ENCODE measurements around the gene TRMT10A. TPM values are rescaled to one million over a fixed set of nuclear protein-coding genes. Genes with fewer than 3 reads are reported as not detected.

TRMT10A gene, protein sequence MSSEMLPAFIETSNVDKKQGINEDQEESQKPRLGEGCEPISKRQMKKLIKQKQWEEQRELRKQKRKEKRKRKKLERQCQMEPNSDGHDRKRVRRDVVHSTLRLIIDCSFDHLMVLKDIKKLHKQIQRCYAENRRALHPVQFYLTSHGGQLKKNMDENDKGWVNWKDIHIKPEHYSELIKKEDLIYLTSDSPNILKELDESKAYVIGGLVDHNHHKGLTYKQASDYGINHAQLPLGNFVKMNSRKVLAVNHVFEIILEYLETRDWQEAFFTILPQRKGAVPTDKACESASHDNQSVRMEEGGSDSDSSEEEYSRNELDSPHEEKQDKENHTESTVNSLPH
- total RNA-seq: 11.3 TPM
- polyA plus RNA-seq: 4.1 TPM

DNA sequence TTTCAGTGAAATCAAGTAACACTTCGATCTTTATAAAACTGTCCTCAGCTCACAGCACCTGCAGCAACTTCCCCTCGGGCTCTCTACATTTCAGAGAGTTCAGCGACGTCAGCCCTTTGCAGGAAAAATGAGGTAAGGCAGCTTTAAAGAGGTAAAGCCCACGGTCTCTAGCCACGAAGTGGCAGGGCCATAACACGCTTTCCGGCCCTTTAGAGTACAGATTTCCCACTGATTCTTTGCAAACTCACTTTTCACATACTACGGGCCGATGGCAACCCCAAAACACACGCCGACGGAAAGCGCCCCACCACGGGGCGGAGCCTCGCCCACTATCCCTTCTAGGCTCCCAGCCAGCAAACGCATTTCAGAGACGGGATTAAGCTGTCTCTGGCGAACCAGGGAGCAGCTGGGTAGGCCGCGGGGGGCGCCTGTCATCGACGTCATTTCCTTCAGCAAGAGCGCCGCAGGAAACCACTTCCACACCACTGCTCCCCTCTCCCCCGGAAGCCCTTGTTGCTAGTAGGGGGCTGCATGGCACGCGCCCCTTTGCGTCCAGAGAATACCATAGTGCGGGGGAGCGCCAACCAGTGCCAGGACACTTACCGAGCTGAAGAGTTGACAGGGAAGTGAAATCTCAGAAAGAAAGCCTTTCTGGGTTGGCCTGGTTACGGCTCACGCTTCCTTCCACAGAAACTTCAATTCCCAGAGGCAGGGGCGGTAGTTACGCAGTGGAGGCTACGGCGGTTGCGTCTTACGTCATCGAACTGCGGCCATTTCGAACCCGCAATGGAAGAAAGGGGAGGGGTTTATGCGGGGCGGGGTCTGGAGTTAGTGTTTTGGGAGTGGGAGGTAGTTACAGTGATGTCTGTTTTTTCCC, at the start of gene TRMT10A:
TSS of gene TRMT10A (minus strand) at position 730 of the 877 bp plus-strand sequence. CDS start 4,701 bp downstream, outside the sequence.
- Histone ChIP-seq H3K4me3 (ENCODE audit: low read depth, low read length) (peak within 1 kb of the TSS; percentile 54), H3K4me1 (ENCODE audit: insufficient read depth) (no peaks in the 10 kb centered on the region), H3K36me3 (ENCODE audit: insufficient read depth) (no peaks in the 10 kb centered on the region), H3K27ac (ENCODE audit: low read depth) (peak within 1 kb of the TSS; percentile 98)
- under 1% methylated on average over 48 of the region's 48 CpGs for WGBS
- DNase-seq (ENCODE audit: extremely low spot score): peak; percentile 97

DNA sequence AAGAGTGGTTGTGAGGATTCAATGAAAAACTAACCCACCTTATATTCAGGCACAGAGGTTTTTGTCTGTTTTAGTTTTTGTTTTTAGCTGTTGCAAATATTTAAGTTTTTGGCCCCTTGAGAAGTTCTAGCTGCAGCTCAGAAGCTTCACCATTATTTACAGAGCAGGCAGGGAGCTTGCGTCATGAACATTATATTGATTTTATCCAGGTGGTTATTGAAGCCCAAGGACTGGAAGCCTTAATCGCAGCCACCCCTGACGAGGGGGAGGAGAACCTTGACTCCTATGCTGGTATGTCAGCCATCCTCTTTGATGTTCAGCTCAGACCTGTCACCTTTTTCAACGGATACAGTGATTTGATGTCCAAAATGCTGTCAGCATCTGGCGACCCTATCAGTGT, 48.9 kb upstream of the TRMT10A start:
- DNase-seq (ENCODE audit: extremely low spot score): no peak
- H3K4me1 ChIP-seq (ENCODE audit: insufficient read depth): no peaks in the 10 kb centered on the region
- no peak overlapping the region for H3K27ac ChIP-seq (ENCODE audit: low read depth)
- no peak overlapping the region for H3K4me3 ChIP-seq (ENCODE audit: low read depth, low read length)
- no peaks in the 10 kb centered on the region for H3K36me3 ChIP-seq (ENCODE audit: insufficient read depth)
- 78% methylated on average over 5 of the region's 5 CpGs for WGBS

DNA sequence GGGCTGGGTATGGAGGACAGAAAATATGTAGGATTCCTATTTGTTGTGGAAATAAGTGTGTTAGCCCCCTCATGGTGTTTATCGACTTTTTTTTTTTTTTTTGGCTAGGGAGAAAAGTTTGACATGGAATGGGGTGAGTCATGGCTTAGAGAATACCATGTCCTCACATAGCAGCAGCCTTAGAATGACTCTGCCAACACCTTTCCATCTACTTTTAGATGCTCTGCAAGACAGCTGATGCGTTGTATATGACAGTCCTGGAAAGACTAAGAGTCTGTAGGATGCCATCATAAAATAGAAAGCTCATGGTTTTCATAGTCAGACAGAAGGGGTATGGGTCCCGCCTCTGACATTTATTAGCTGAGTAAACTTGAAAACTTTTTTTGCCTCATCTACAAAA, 48.4 kb upstream of the TRMT10A start:
- DNase-seq (ENCODE audit: extremely low spot score): no peak
- Histone ChIP-seq H3K4me1 (ENCODE audit: insufficient read depth) (no peaks in the 10 kb centered on the region), H3K4me3 (ENCODE audit: low read depth, low read length) (no peak overlapping the region), H3K36me3 (ENCODE audit: insufficient read depth) (no peaks in the 10 kb centered on the region), H3K27ac (ENCODE audit: low read depth) (no peak overlapping the region)
- WGBS: 83% methylated on average over 3 of the region's 3 CpGs

DNA sequence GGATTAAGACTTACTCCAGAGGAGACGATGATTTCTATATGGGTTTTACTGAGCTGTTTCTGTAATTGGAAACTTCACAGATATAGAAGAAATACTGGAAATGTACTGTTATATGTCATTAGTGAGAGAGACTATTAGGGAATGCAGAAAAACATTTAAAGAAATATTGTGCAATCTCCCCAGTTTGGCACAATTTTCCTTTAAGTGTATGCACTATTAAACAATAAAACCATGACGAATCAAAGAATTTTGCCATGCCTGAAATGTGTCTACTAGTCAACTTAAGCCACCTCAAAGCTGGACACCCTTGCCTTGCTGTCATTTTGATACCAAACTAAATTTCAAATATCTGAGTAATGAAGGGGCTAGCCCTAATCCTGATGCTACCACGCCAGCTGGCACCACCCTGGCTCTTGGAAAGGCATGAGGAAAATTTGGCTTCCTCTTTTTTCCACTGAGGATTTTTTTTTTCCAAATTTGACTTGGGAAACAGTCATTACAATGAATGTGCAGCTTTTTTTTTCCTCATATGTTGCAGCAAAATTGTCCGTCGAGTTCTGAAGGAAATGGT, 46.9 kb upstream of the TRMT10A start:
- no peak overlapping the region for H3K27ac ChIP-seq (ENCODE audit: low read depth)
- no peak for DNase-seq (ENCODE audit: extremely low spot score)
- no peak overlapping the region for H3K4me3 ChIP-seq (ENCODE audit: low read depth, low read length)
- whole genome bisulfite sequencing: 77% methylated on average over 5 of the region's 5 CpGs
- no peaks in the 10 kb centered on the region for H3K4me1 ChIP-seq (ENCODE audit: insufficient read depth)
- H3K36me3 ChIP-seq (ENCODE audit: insufficient read depth): no peaks in the 10 kb centered on the region

DNA sequence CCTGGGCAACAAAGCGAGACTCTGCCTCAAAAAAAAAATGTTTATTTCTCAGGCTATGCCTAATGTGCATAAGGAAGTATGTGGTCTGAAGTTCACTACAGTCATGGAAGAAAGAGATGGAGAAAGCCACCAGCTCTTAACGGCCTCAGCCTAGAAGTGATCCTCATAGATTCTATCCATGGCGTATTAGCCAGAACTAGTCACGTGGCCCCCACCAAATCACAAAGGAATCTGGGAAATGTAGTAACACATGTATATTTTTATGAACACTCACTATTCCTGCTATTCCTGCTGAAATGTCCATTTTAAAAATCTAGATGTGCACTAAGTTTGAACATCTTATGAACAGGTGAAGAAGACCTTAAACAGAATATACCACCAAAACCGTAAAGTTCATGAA, 44.6 kb upstream of the TRMT10A start:
- 94% methylated on average over 5 of the region's 5 CpGs for WGBS
- H3K27ac ChIP-seq (ENCODE audit: low read depth): no peak overlapping the region
- H3K4me1 ChIP-seq (ENCODE audit: insufficient read depth): no peaks in the 10 kb centered on the region
- DNase-seq (ENCODE audit: extremely low spot score): no peak
- H3K36me3 ChIP-seq (ENCODE audit: insufficient read depth): no peaks in the 10 kb centered on the region
- no peak overlapping the region for H3K4me3 ChIP-seq (ENCODE audit: low read depth, low read length)

DNA sequence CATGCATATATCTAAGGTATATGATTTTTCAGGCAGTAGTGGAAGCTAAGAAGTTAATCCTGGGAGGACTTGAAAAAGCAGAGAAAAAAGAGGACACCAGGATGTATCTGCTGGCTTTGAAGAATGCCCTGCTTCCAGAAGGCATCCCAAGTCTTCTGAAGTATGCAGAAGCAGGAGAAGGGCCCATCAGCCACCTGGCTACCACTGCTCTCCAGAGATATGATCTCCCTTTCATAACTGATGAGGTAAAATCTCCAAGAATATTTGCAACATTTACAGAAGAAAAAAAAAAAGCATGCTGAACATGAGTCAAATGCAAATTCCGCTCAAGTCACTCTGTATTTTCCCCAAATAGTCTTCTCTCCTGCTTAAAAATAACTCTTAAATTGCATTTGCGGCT, 42.9 kb upstream of the TRMT10A start:
- 91% methylated on average over 2 of the region's 2 CpGs for WGBS
- Histone ChIP-seq H3K27ac (ENCODE audit: low read depth) (no peak overlapping the region), H3K4me1 (ENCODE audit: insufficient read depth) (no peaks in the 10 kb centered on the region), H3K4me3 (ENCODE audit: low read depth, low read length) (no peak overlapping the region), H3K36me3 (ENCODE audit: insufficient read depth) (no peaks in the 10 kb centered on the region)
- DNase-seq (ENCODE audit: extremely low spot score): no peak

DNA sequence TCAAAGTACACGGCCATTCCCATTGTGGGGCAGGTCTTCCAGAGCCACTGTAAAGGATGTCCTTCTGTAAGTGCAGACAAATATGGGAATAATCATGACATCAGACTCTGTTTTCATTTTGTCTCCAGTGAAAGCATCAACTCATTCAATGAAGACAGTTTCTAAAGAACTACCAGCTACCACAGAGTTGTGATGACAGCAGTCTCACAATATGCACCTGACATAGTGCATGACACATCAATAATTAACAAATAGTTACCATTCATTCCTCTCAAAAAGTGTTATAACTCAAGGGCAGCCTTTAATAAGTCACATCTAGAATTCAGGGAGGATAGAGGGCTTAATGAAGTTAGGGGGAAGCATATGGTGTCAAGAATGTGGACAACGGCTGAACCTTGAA, 31.0 kb upstream of the TRMT10A start:
- no peaks in the 10 kb centered on the region for H3K4me1 ChIP-seq (ENCODE audit: insufficient read depth)
- no peak for DNase-seq (ENCODE audit: extremely low spot score)
- 91% methylated on average over 2 of the region's 2 CpGs for WGBS
- no peaks in the 10 kb centered on the region for H3K36me3 ChIP-seq (ENCODE audit: insufficient read depth)
- H3K4me3 ChIP-seq (ENCODE audit: low read depth, low read length): no peak overlapping the region
- H3K27ac ChIP-seq (ENCODE audit: low read depth): no peak overlapping the region

DNA sequence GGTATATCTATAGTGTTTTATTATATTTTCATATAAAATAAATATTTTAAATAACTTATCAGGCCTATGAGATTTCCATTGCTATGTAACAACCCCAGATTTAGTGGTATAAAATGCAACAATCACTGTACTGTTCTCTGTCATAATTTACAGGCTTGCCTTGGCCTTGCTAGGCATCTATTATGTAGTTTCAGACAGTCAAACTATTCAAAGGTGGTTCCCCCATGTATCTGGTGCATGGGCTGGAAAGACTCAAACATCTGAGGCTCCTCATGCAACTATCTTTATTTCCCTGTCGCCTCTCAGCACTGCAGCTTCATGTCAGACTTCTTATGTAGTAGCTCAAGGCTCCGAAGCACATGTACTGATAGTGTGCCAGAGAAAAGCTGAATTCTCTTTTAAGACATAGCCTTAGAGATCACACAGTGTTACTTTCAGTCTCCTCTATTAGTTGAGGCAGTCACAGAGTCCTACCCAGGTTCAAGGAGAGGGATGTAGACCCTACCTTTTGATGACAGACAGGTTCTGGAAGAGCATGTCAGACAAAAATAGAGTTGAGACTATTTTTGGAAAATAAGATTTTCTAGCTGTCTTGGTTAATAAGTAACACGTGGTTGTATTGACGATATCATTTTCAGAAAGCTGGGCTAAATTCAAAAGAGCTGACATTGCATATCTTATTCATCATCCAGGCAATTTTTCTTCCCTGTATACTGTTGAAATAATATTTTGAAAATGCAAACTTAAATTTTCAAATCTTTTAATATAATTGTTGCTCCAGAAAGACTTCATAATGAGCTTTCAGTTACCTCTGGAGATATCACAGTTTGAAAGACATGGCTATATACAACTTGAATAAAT, 30.2 kb upstream of the TRMT10A start:
- H3K36me3 ChIP-seq (ENCODE audit: insufficient read depth): no peaks in the 10 kb centered on the region
- no peaks in the 10 kb centered on the region for H3K4me1 ChIP-seq (ENCODE audit: insufficient read depth)
- DNase-seq (ENCODE audit: extremely low spot score): no peak
- H3K27ac ChIP-seq (ENCODE audit: low read depth): no peak overlapping the region
- WGBS: 62% methylated on average over 4 of the region's 4 CpGs
- H3K4me3 ChIP-seq (ENCODE audit: low read depth, low read length): no peak overlapping the region

DNA sequence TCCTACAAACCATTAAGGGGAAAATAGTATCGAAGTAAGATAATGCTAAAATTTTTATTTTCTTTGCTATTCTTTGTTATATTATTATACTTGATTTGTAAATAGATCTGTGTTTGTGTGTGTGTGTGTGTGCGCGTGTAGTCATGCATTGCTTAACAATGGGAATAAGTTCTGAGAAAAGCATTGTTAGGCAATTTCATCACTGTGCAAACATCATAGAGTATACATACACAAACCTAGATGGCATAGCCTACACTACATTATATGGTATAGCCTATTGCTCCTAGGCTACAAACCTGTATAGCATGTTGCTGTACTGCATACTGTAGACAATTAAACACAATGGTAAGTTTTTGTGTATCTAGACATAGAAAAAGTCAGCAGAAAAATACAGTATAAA, 27.9 kb upstream of the TRMT10A start:
- no peak for DNase-seq (ENCODE audit: extremely low spot score)
- Histone ChIP-seq H3K36me3 (ENCODE audit: insufficient read depth) (no peaks in the 10 kb centered on the region), H3K4me1 (ENCODE audit: insufficient read depth) (no peaks in the 10 kb centered on the region), H3K27ac (ENCODE audit: low read depth) (no peak overlapping the region), H3K4me3 (ENCODE audit: low read depth, low read length) (no peak overlapping the region)
- 93% methylated on average over 3 of the region's 3 CpGs for WGBS

DNA sequence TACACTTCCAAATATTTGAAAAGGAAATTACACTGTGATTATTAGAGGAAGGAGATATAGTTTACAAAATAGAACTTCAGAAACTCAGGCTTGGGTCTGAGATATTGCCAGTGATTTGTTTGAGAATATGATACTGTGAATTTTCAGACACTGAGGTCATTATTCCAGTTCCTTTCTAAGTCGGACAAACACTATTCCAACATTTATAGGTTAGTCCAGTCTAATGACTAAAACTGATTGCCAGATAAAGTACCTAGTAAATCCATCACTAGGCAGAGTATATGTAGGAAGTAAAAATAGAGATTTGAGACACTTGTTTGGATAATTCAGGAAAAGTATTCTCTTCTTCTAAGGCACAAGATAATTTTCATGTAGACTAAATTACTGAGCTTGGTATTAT, 24.0 kb upstream of the TRMT10A start:
- WGBS: 13% methylated on average over 1 of the region's 1 CpG
- Histone ChIP-seq H3K4me1 (ENCODE audit: insufficient read depth) (no peaks in the 10 kb centered on the region), H3K27ac (ENCODE audit: low read depth) (no peak overlapping the region), H3K36me3 (ENCODE audit: insufficient read depth) (no peaks in the 10 kb centered on the region), H3K4me3 (ENCODE audit: low read depth, low read length) (no peak overlapping the region)
- no peak for DNase-seq (ENCODE audit: extremely low spot score)

DNA sequence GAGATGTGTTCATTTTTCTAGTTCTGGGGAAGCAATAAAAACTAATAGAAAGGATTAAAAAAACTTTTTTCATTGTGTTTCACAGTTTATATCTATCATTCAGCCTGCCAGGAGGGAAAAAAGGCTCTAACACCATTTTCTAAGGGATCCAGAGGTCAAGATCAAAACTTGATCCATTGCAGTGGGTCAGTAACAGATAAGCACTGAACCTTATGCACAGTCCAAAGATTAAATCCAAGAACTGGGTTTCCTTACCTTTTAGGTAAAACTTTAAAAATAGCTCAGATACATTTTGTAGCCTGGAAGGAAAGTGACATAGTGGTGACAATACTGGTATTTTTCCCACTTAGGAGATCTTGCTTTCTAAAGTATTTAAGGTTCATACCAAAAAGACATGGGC, 23.5 kb upstream of the TRMT10A start:
- Histone ChIP-seq H3K4me3 (ENCODE audit: low read depth, low read length) (no peak overlapping the region), H3K36me3 (ENCODE audit: insufficient read depth) (no peaks in the 10 kb centered on the region), H3K4me1 (ENCODE audit: insufficient read depth) (no peaks in the 10 kb centered on the region), H3K27ac (ENCODE audit: low read depth) (no peak overlapping the region)
- DNase-seq (ENCODE audit: extremely low spot score): no peak

DNA sequence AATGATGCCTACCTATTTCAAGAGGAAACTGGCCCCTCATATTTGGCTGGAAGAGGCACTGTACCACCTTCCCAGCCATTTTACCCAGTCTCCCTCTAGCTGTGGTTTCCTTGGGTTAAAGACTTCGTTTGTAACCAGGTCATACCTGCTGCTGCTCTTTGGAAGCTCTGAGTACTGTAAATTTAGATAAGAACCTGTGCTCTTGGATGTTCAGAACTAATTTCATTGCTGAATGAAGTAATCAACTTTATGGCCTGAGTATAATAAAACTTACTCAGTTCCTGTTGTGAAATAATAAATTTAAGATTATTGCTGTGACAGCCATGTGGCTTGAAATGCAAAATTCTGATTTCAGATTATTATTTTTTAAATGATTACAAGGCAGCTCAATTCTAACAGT, 23.0 kb upstream of the TRMT10A start:
- Histone ChIP-seq H3K4me1 (ENCODE audit: insufficient read depth) (no peaks in the 10 kb centered on the region), H3K36me3 (ENCODE audit: insufficient read depth) (no peaks in the 10 kb centered on the region), H3K4me3 (ENCODE audit: low read depth, low read length) (no peak overlapping the region), H3K27ac (ENCODE audit: low read depth) (no peak overlapping the region)
- DNase-seq (ENCODE audit: extremely low spot score): no peak
- 47% methylated on average over 1 of the region's 1 CpG for WGBS

DNA sequence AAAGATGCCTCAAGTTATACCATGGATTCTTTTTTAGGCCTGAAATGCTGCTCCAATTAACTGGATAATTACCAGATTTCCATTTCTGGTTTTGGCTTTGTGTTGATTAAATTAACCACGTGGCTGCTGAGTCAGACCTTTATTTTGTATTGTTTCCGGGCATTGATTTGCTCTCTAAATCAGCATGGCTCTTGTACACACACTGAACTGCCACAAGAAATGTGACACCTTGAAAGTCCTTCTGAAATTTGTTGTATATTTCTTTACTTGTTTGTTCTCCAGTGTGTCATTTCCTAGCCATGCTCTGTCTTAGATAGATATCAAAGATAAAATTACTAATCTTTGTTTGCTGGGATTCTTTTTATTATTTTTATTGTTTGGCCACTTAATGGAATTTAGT, 22.5 kb upstream of the TRMT10A start:
- 53% methylated on average over 2 of the region's 2 CpGs for WGBS
- no peak for DNase-seq (ENCODE audit: extremely low spot score)
- no peaks in the 10 kb centered on the region for H3K36me3 ChIP-seq (ENCODE audit: insufficient read depth)
- H3K4me1 ChIP-seq (ENCODE audit: insufficient read depth): no peaks in the 10 kb centered on the region
- H3K27ac ChIP-seq (ENCODE audit: low read depth): no peak overlapping the region
- H3K4me3 ChIP-seq (ENCODE audit: low read depth, low read length): no peak overlapping the region

Data from urinary bladder (tissue), 4 donors.